Neuronal stem cell (in vitro differentiated cells): ENCODE results near the gene SMAD5.

ENCODE experiments used
- DNase-seq: peaks from one replicate; pipeline ENCODE4 v3.0.0-alpha.2; 2013; ENCODE audit warnings: low spot score
- H2AFZ ChIP-seq: one replicate; pipeline ENCODE4 v1.6.1; 2013; ENCODE audit warnings: mild to moderate bottlenecking, low read length, inconsistent platforms
- H2AK5ac ChIP-seq: 2 replicates; pipeline ENCODE4 v1.6.1; 2013; ENCODE audit warnings: low read depth, mild to moderate bottlenecking, inconsistent platforms, low read length, moderate library complexity, mixed read lengths
- H2BK120ac ChIP-seq: 2 replicates; pipeline ENCODE4 v1.6.1; 2013; ENCODE audit warnings: low read depth, mild to moderate bottlenecking, inconsistent platforms, low read length, moderate library complexity, mixed read lengths
- H2BK12ac ChIP-seq: one replicate; pipeline ENCODE4 v1.6.1; 2013; ENCODE audit warnings: low read length, inconsistent platforms
- H2BK15ac ChIP-seq: 2 replicates; pipeline ENCODE4 v1.6.1; 2013; ENCODE audit warnings: mild to moderate bottlenecking, low read length, inconsistent platforms, mixed read lengths
- H2BK5ac ChIP-seq: one replicate; pipeline ENCODE4 v1.6.1; 2013; ENCODE audit warnings: inconsistent platforms, mild to moderate bottlenecking, low read length, moderate library complexity
- H3K14ac ChIP-seq: one replicate; pipeline ENCODE4 v1.6.1; 2013; ENCODE audit warnings: low read length, inconsistent platforms
- H3K18ac ChIP-seq: 2 replicates; pipeline ENCODE4 v1.6.1; 2013; ENCODE audit warnings: low read length, inconsistent platforms
- H3K23ac ChIP-seq: 2 replicates; pipeline ENCODE4 v1.6.1; 2013; ENCODE audit warnings: low read depth, mild to moderate bottlenecking, mixed read lengths, low read length, inconsistent platforms; ENCODE audit not compliant: poor library complexity
- H3K27ac ChIP-seq: replicated peaks from 3 replicates; pipeline ENCODE4 v1.5.1; 2013; ENCODE audit warnings: low read length, inconsistent platforms
- H3K27me3 ChIP-seq, 3 experiments: 2 replicates each; pipeline ENCODE4 v1.6.1; 2013; ENCODE audit warnings: low read length in 3 of 3, mild to moderate bottlenecking in 2 of 3, inconsistent platforms in 1 of 3, low read depth in 1 of 3, mixed read lengths in 1 of 3, moderate library complexity in 1 of 3; ENCODE audit not compliant: control insufficient read depth in 3 of 3, insufficient read depth in 3 of 3
- H3K36me3 ChIP-seq, 2 donors: replicated peaks in 1 of 2; 2 replicates each; pipeline ENCODE4 v1.6.1; 2013; ENCODE audit warnings: low read length in 2 of 2; ENCODE audit not compliant: control insufficient read depth in 2 of 2, insufficient read depth in 2 of 2
- H3K4ac ChIP-seq: 2 replicates; pipeline ENCODE4 v1.6.1; 2013; ENCODE audit warnings: inconsistent platforms, mild to moderate bottlenecking, low read length, moderate library complexity
- H3K4me1 ChIP-seq, 2 donors: 1 replicate in 1 of 2; 2 replicates in 1 of 2; pipeline ENCODE4 v1.6.1; 2013; ENCODE audit warnings: low read length in 2 of 2, low read depth in 1 of 2; ENCODE audit not compliant: control insufficient read depth in 2 of 2, insufficient read depth in 1 of 2
- H3K4me2 ChIP-seq: one replicate; pipeline ENCODE4 v1.6.1; 2013; ENCODE audit warnings: mild to moderate bottlenecking, low read length, inconsistent platforms; ENCODE audit not compliant: insufficient read depth, poor library complexity, severe bottlenecking
- H3K4me3 ChIP-seq, 2 donors: 2 replicates each; pipeline ENCODE4 v1.5.1; 2013; ENCODE audit warnings: low read length in 2 of 2, mild to moderate bottlenecking in 2 of 2, inconsistent platforms in 1 of 2, moderate library complexity in 1 of 2
- H3K79me1 ChIP-seq: one replicate; pipeline ENCODE4 v1.6.1; 2013; ENCODE audit warnings: low read depth, mild to moderate bottlenecking, inconsistent platforms, low read length, moderate library complexity
- H3K9ac ChIP-seq: one replicate; pipeline ENCODE4 v1.6.1; 2013; ENCODE audit warnings: mild to moderate bottlenecking, low read depth, low read length, inconsistent platforms; ENCODE audit not compliant: poor library complexity
- H3K9me3 ChIP-seq, 2 donors: replicated peaks in 1 of 2; 2 replicates each; pipeline versions ENCODE3 to v1.6.1; 2013; ENCODE audit warnings: low read length in 2 of 2, mild to moderate bottlenecking in 2 of 2, inconsistent platforms in 1 of 2, low read depth in 1 of 2, mixed read lengths in 1 of 2, moderate library complexity in 1 of 2; ENCODE audit not compliant: control insufficient read depth in 2 of 2, insufficient read depth in 1 of 2
- H4K8ac ChIP-seq: one replicate; pipeline ENCODE4 v1.6.1; 2013; ENCODE audit warnings: low read depth, mild to moderate bottlenecking, inconsistent platforms, low read length, moderate library complexity
- H4K91ac ChIP-seq: one replicate; pipeline ENCODE4 v1.6.1; 2013; ENCODE audit warnings: low read length, low read depth, mild to moderate bottlenecking, inconsistent platforms; ENCODE audit not compliant: poor library complexity
- WGBS, 2 donors: extraction: QIAGEN DNeasy Blood & Tissue Kit; methylation state at CpG; one replicate each; pipeline ENCODE4 v1.1.7; 2013; ENCODE audit warnings: missing lambda C conversion rate in 2 of 2, mixed read lengths in 1 of 2; ENCODE audit not compliant: insufficient read length in 2 of 2, insufficient replicate concordance in 1 of 2; ENCODE audit errors: extremely low coverage in 2 of 2; 5-methylcytosine and 5-hydroxymethylcytosine counted together

Gene SMAD5

DNA sequence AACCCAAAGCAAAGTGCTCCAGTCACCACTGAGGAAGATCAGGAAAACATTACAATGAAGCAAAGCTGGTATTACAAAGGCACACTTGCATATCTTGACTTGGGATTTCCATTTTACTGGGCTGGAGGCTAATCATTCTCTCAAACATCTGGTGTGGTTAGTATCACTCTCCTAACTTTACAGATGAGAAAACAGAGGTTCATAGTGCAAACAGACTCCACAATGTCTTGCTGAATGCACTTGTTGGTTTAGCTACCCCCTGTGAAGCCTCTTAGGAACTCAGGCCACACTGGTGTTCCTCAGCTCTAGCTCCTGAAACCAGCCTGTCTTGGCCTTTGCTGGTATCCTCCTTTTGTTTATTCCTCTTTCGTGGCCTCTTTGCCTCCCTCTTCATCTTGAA, 29.5 kb upstream of the SMAD5 start:
- Histone ChIP-seq H3K36me3 (no peaks in the 10 kb centered on the region), H3K4me2 (no peak overlapping the region), H3K4me3 (no peak overlapping the region), H3K18ac (no peak overlapping the region), H3K4me1 (peaks cover 7 to 18% of the 10 kb centered on the region in 2 donors), H3K9ac (no peak overlapping the region), H3K27ac (no peak overlapping the region), H3K4ac (no peak overlapping the region), H2BK5ac (no peak overlapping the region), H3K27me3 (no peaks in the 10 kb centered on the region), H2BK120ac (no peak overlapping the region), H3K79me1 (no peaks in the 10 kb centered on the region), H2BK12ac (no peak overlapping the region), H4K8ac (no peak overlapping the region), H3K14ac (no peak overlapping the region), H2BK15ac (no peak overlapping the region), H2AK5ac (no peak overlapping the region), H2AFZ (no peak overlapping the region), H3K9me3 (no peaks in the 10 kb centered on the region), H4K91ac (no peak overlapping the region), H3K23ac (no peak overlapping the region)
- no peak for DNase-seq
- no CpG with 5 or more reads among the region's 1 CpG for WGBS, 2 donors

DNA sequence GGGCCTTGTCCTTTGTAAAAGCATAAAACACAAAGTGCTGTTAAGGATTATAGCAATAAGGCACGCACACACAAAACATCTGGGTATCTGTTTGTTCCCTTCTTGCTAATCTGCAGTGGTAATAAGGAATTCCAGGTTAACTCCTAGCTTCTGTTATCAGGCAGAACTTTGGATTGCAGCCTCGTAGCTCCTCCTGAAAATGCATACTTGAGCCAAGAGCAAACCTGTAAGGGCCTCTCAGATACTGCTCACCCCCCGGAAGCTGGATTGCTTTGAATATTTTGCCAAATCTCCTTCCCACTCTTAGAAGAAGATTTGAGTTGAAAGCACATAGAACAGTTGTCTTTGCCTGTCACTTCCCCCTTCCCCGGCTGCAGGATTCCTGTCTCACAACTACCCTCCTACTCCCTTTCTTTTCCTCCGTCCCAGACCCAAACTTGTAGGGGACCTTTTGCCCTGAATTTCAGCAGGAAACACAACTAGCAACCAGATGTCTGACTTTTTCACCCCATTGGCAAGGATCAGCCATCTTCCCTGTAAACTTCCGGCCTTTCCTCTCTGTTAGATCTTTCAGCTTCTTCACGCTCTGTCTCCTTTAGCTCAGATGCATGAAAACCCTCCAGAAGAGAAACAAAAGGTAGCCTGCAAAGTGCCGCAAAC, 28.2 kb upstream of the SMAD5 start:
- Histone ChIP-seq H4K91ac (no peak overlapping the region), H3K27me3 (no peaks in the 10 kb centered on the region), H2AK5ac (no peak overlapping the region), H3K79me1 (no peaks in the 10 kb centered on the region), H3K14ac (no peak overlapping the region), H2AFZ (peak overlapping the region; percentile 88), H3K9me3 (no peaks in the 10 kb centered on the region), H3K4me2 (no peak overlapping the region), H3K23ac (no peak overlapping the region), H3K4me3 (peak overlapping the region in 1 of 2 donors; percentile 36), H2BK12ac (no peak overlapping the region), H2BK15ac (no peak overlapping the region), H3K4me1 (peaks cover 7 to 18% of the 10 kb centered on the region in 2 donors), H3K9ac (no peak overlapping the region), H4K8ac (no peak overlapping the region), H3K36me3 (no peaks in the 10 kb centered on the region), H3K18ac (no peak overlapping the region), H2BK120ac (no peak overlapping the region), H3K4ac (no peak overlapping the region), H3K27ac (no peak overlapping the region), H2BK5ac (no peak overlapping the region)
- no CpG with 5 or more reads among the region's 8 CpGs for WGBS, 2 donors
- no peak for DNase-seq

DNA sequence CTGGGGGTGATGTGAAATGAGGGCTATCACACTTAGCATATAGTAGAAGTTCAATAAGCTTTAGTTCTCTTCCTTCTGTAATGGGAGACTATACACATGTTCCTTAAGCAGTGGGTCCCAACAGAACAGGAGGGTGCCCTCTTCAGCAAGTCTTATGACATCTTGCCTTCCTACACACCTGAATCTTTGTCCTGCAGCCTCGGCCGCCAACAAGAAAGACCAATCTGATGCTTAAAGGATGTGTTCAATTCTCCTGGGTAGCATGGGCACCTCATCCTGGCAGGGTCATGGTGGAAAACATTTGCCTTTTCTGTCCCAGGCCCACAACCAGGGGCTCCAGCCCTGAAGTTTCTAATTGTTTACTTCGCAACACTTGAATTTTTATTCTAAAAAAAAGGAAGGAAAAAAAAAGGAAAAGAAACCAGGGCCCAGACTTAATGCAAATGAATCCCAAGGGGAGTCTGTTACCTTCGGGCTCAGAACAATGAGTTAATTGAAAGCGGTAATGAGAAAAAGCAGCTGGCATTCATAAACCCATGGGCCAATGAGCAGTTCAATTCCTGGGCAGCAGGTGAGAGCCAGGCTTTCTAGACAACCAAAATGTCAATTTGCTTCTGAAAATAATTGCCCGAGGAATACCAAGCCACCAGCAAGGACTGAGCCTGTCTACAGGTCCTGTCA, 26.2 kb upstream of the SMAD5 start:
- H3K79me1 ChIP-seq: no peaks in the 10 kb centered on the region
- no peak overlapping the region for H2AK5ac ChIP-seq
- no peak for DNase-seq
- no peak overlapping the region for H3K9ac ChIP-seq
- no peaks in the 10 kb centered on the region for H3K36me3 ChIP-seq
- no peak overlapping the region for H3K4me2 ChIP-seq
- H3K4ac ChIP-seq: no peak overlapping the region
- no peak overlapping the region for H2BK15ac ChIP-seq
- H3K18ac ChIP-seq: no peak overlapping the region
- H2BK12ac ChIP-seq: no peak overlapping the region
- no peak overlapping the region for H3K23ac ChIP-seq
- H2BK5ac ChIP-seq: no peak overlapping the region
- H3K27ac ChIP-seq: no peak overlapping the region
- H2AFZ ChIP-seq: no peak overlapping the region
- H3K9me3 ChIP-seq: no peaks in the 10 kb centered on the region
- no peak overlapping the region for H4K8ac ChIP-seq
- no peak overlapping the region for H2BK120ac ChIP-seq
- WGBS, 2 donors: no CpG with 5 or more reads among the region's 6 CpGs
- H3K14ac ChIP-seq: no peak overlapping the region
- peaks cover 5 to 13% of the 10 kb centered on the region in 2 donors for H3K4me1 ChIP-seq
- H3K4me3 ChIP-seq: no peak overlapping the region
- H4K91ac ChIP-seq: no peak overlapping the region
- no peaks in the 10 kb centered on the region for H3K27me3 ChIP-seq

DNA sequence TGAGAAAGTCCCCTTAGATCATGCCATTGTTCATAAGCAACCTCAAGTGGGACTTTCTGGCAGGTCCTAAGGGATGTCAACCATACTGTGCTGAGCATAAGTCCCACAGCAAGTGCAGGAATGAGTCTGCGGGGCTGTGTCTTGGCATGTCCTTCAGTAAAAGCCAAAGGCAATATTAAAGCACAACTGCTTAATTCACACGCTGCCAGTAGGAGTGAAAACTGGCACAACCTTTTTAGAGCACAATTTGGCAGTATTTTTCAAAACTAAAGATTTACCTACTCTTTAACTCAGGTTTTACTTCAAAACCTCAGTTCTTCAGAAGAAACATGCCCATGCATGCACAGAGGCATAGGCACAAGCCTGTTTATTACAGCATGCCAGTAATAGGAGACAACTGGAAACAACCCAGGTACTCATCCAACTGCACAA, 24.4 kb upstream of the SMAD5 start:
- Histone ChIP-seq H3K9me3 (no peaks in the 10 kb centered on the region), H2BK5ac (no peak overlapping the region), H4K8ac (no peak overlapping the region), H3K27ac (no peak overlapping the region), H3K4me2 (no peak overlapping the region), H2BK12ac (no peak overlapping the region), H4K91ac (no peak overlapping the region), H3K23ac (no peak overlapping the region), H3K18ac (no peak overlapping the region), H3K4me1 (peaks cover 4 to 12% of the 10 kb centered on the region in 2 donors), H3K27me3 (no peaks in the 10 kb centered on the region), H2BK15ac (no peak overlapping the region), H3K4ac (no peak overlapping the region), H3K4me3 (no peak overlapping the region), H2AFZ (no peak overlapping the region), H2AK5ac (no peak overlapping the region), H2BK120ac (no peak overlapping the region), H3K14ac (no peak overlapping the region), H3K9ac (no peak overlapping the region), H3K79me1 (no peaks in the 10 kb centered on the region), H3K36me3 (no peaks in the 10 kb centered on the region)
- WGBS, 2 donors: no CpG with 5 or more reads among the region's 2 CpGs
- DNase-seq: no peak
